HepG2 (cell line): ENCODE data around the gene SCP2. TPM values are rescaled to one million over a fixed set of nuclear protein-coding genes. Genes with fewer than 3 reads are reported as not detected.

Experiments used
- FOSL2 ChIP-seq: sonication (generic); formaldehyde crosslinking; IDR thresholded peaks from 2 replicates; pipeline ENCODE4 v1.4.0; 2020; ENCODE audit warnings: missing genetic modification reagents
- IRX3 ChIP-seq: sonication (generic); formaldehyde crosslinking; IDR thresholded peaks from 2 replicates; pipeline ENCODE4 v1.8.1; 2023; ENCODE audit warnings: mild to moderate bottlenecking, low read depth, missing genetic modification reagents, borderline replicate concordance
- KDM6A ChIP-seq: IDR thresholded peaks from 2 replicates; pipeline ENCODE4 v1.6.1; 2016; ENCODE audit warnings: low read depth
- TBX2 ChIP-seq: sonication (generic); formaldehyde crosslinking; IDR thresholded peaks from 2 replicates; pipeline ENCODE4 v1.5.0; 2020; ENCODE audit warnings: missing genetic modification reagents, mild to moderate bottlenecking, borderline replicate concordance
- YEATS2 ChIP-seq: sonication (generic); formaldehyde crosslinking; IDR thresholded peaks from 2 replicates; pipeline ENCODE4 v1.4.0; 2020; ENCODE audit warnings: missing genetic modification reagents, borderline replicate concordance
- ZBTB33 ChIP-seq: sonication (generic); formaldehyde crosslinking; IDR thresholded peaks from 2 replicates; pipeline ENCODE4 v1.4.0; 2020; ENCODE audit warnings: missing genetic modification reagents
- ZNF761 ChIP-seq: sonication (generic); formaldehyde crosslinking; conservative IDR thresholded peaks from 2 replicates; pipeline ENCODE4 v1.4.0; 2020; ENCODE audit warnings: mild to moderate bottlenecking, missing genetic modification reagents
- polyA plus RNA-seq, 8 experiments: library from polyadenylated mRNA; depleted of rRNA in 3 of 8; stranded (reverse) in 7 of 8; unstranded in 1 of 8; fragments of >200 nt; fragmentation: Illumina TruSeq in 4 of 8; extraction: Trizol in 4 of 8; gene quantifications; 2 replicates each; pipeline versions ENCODE4 v1.2.1 to v1.2.3, GENCODE V29; 2011 to 2016; ENCODE audit warnings: low read depth in 4 of 8, missing spikeins in 1 of 8, mixed read lengths in 1 of 8; ENCODE audit not compliant: insufficient read depth in 1 of 8
- total RNA-seq, 5 experiments: library from RNA; depleted of rRNA; stranded (reverse); fragments of >200 nt; fragmentation: Illumina TruSeq; extraction: Trizol; gene quantifications; 2 replicates each; pipeline ENCODE4 v1.2.3, GENCODE V29; 2016; ENCODE audit warnings: low read depth in 1 of 5
- TF ChIP-seq, protein P1 (sequence below): sonication (generic); formaldehyde crosslinking; IDR thresholded peaks from 2 replicates; pipeline ENCODE4 v1.4.0; 2020; ENCODE audit warnings: missing genetic modification reagents, borderline replicate concordance
- TF ChIP-seq, protein P2 (sequence below): sonication (generic); formaldehyde crosslinking; IDR thresholded peaks from 2 replicates; pipeline ENCODE4 v1.5.1; 2020; ENCODE audit warnings: mild to moderate bottlenecking, moderate library complexity, missing genetic modification reagents

Gene SCP2
- total and polyA plus RNA-seq, 2 of the 13 experiments (the other 11 are each of a cell fraction or from before 2014, with no cell fraction given), result 59.0 to 133 TPM

DNA sequence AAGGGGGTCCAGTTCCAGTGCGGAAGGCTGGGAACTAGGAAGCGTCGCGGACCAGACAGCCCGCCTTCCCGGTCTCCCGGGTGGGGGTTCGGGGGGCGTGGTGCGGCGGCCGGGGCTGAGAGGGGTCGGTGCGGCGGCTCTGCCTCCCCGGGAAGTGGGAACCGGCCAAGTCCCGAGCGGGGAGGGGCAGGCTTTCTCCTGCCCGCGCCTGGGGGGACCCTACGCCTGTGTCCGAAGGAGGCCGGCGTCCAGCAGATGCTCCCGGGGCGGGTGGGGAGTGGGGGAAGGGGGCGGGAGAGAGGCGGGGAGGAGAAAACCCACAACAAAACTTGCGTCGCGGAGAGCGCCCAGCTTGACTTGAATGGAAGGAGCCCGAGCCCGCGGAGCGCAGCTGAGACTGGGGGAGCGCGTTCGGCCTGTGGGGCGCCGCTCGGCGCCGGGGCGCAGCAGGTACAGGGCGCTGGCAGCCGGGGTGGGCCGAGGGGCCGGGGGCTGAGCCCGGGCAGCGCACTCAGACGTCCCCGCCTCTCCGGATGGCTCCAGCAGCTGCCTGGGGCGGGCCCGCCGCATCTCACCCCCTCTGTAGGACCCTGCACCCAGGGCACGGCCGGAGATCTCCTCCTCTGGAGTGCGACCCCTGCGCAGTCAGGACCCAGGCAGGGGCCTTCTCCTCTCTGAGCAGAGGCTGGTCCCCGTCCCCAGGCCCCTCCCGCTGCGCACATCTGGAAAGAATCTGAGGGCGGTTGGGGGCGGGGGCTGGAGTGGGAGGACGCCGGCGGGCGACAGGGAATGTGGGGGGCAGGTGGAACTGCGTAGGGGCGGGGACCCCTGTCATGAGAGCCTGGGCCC is 135.0 kb downstream of the SCP2 start, which contains the start of gene PODN (continued):
- TF ChIP-seq, protein P1, sequence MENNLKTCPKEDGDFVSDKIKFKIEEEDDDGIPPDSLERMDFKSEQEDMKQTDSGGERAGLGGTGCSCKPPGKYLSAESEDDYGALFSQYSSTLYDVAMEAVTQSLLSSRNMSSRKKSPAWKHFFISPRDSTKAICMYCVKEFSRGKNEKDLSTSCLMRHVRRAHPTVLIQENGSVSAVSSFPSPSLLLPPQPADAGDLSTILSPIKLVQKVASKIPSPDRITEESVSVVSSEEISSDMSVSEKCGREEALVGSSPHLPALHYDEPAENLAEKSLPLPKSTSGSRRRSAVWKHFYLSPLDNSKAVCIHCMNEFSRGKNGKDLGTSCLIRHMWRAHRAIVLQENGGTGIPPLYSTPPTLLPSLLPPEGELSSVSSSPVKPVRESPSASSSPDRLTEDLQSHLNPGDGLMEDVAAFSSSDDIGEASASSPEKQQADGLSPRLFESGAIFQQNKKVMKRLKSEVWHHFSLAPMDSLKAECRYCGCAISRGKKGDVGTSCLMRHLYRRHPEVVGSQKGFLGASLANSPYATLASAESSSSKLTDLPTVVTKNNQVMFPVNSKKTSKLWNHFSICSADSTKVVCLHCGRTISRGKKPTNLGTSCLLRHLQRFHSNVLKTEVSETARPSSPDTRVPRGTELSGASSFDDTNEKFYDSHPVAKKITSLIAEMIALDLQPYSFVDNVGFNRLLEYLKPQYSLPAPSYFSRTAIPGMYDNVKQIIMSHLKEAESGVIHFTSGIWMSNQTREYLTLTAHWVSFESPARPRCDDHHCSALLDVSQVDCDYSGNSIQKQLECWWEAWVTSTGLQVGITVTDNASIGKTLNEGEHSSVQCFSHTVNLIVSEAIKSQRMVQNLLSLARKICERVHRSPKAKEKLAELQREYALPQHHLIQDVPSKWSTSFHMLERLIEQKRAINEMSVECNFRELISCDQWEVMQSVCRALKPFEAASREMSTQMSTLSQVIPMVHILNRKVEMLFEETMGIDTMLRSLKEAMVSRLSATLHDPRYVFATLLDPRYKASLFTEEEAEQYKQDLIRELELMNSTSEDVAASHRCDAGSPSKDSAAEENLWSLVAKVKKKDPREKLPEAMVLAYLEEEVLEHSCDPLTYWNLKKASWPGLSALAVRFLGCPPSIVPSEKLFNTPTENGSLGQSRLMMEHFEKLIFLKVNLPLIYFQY (CRISPR knock-in tag), result no peak
- TF ChIP-seq ZNF761 (CRISPR knock-in tag), result no peak
- TF ChIP-seq YEATS2, result no peak
- no peak for TF ChIP-seq TBX2
- no peak for TF ChIP-seq IRX3 (CRISPR knock-in tag)
- no peak for TF ChIP-seq FOSL2 (CRISPR knock-in tag)
- TF ChIP-seq, protein P2, sequence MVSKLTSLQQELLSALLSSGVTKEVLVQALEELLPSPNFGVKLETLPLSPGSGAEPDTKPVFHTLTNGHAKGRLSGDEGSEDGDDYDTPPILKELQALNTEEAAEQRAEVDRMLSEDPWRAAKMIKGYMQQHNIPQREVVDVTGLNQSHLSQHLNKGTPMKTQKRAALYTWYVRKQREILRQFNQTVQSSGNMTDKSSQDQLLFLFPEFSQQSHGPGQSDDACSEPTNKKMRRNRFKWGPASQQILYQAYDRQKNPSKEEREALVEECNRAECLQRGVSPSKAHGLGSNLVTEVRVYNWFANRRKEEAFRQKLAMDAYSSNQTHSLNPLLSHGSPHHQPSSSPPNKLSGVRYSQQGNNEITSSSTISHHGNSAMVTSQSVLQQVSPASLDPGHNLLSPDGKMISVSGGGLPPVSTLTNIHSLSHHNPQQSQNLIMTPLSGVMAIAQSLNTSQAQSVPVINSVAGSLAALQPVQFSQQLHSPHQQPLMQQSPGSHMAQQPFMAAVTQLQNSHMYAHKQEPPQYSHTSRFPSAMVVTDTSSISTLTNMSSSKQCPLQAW, result no peak
- no peak for TF ChIP-seq ZBTB33 (CRISPR knock-in tag)
- TF ChIP-seq KDM6A, result no peak
